NK-92 (cell line): ENCODE data around the gene DUS1L.

Experiments used
- DNase-seq: peaks from one replicate; lab custom pipeline; 2025; ENCODE audit not compliant: unreplicated experiment; lab: John Stamatoyannopoulos, UW

The DUS1L gene

GRCh38 chr17:82065638-82066303 is at the start of gene DUS1L:
TSS of gene DUS1L (minus strand) at chr17:82065804. CDS start at chr17:82065059, 745 bp downstream.
- DNase-seq: no peak

- no peak for DNase-seq
Observed at GRCh38 chr17:82114872-82115271, 49.3 kb upstream of the DUS1L start.

GRCh38 chr17:82114447-82114846 is 48.8 kb upstream of the DUS1L start:
- DNase-seq: no peak

GRCh38 chr17:82113941-82114340 is 48.3 kb upstream of the DUS1L start:
- no peak for DNase-seq

DNA sequence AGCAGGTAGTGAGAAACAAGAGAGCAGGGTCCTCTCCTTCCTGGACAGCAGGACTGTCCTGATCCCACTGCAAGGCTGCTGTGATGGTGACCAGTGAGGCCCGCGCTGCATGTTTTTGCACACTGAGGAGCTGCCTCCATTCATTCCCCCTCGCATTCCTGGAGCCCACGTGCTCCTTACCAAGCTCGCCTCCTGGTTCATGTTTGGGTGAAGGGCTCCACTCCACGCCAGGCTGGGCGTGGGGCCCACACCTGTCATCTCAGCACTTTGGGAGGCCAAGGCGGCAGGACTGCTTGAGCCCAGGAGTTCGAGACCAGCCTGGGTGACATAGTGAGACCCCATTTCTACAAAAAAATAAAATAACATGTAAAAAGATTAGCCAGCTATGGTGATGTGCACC is 47.8 kb upstream of the DUS1L start:
- no peak for DNase-seq

DNA sequence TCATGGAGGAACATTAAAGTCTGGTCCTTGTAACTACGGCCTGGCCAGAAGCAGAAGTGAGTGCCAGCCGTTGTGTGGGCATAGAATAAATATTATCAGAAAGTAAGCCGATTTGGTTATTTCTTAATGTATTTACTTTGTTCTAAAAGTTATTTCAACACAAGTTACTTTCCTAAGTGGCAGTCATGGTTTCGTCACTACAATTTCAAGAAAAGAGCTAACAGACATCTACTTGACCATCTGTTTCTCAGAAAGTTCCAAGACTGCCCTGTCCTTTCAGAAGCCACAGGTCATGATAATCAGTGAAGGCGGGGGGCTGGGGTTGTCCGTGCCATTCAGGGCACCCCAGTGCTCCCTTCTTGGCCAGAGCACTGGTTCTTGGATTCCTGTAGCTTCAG is 47.3 kb upstream of the DUS1L start:
- no peak for DNase-seq

GRCh38 chr17:82112181-82112913 is 46.7 kb upstream of the DUS1L start:
- DNase-seq: no peak

- DNase-seq: no peak
Observed at GRCh38 chr17:82110298-82110697, 44.7 kb upstream of the DUS1L start.

GRCh38 chr17:82108961-82109475 is 43.4 kb upstream of the DUS1L start:
- DNase-seq: no peak

DNA sequence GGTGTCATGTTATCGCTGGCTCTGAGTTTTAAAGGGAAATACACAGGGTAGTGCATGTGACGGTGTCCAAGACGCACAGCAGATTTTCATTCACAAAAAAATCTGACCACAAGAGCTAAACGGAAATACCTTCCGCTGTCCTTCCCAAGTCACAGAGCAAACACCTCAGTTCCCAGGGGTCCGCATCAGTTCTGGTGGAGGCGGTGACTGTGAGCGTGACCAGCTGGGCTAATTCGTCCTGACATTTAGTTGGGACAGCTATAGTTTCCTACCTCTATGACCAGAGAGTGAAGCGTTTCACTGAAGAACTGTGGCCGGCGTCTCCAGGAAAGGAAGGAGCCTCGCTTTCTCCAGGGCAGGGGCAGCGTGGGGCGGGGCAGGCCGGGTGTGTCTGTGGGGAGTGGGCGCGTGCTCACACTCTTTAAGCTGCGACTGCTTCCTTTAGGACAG is 42.9 kb upstream of the DUS1L start:
- no peak for DNase-seq

GRCh38 chr17:82108038-82108437 is 42.4 kb upstream of the DUS1L start:
- DNase-seq: no peak

DNA sequence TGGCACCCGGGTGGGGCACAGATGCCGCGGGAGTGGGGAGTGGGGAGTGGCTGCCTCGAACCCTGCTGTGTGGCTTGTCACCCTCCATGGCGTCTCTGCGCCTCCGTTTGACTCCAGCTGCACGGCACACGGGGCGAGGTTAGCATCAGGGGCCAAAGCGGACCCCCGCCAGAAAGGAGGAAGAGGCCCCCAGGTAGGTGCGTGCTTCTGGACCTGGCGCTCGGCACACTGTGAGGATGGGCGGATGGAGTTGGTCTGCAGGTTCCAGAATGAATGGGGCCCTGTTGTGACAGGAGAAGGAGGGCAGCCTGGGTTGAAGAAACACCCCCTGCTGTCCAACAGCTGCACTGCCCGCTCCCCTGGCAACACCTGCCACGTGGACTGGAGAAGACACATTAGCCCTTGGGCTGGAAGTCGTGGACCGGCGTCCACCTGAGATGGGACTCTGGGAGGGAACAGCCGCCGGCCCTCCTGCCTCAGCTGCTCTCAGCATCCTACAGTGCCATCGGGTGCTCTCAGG is 41.8 kb upstream of the DUS1L start:
- DNase-seq: no peak

GRCh38 chr17:82106688-82107305 is 41.2 kb upstream of the DUS1L start:
- no peak for DNase-seq

DNA sequence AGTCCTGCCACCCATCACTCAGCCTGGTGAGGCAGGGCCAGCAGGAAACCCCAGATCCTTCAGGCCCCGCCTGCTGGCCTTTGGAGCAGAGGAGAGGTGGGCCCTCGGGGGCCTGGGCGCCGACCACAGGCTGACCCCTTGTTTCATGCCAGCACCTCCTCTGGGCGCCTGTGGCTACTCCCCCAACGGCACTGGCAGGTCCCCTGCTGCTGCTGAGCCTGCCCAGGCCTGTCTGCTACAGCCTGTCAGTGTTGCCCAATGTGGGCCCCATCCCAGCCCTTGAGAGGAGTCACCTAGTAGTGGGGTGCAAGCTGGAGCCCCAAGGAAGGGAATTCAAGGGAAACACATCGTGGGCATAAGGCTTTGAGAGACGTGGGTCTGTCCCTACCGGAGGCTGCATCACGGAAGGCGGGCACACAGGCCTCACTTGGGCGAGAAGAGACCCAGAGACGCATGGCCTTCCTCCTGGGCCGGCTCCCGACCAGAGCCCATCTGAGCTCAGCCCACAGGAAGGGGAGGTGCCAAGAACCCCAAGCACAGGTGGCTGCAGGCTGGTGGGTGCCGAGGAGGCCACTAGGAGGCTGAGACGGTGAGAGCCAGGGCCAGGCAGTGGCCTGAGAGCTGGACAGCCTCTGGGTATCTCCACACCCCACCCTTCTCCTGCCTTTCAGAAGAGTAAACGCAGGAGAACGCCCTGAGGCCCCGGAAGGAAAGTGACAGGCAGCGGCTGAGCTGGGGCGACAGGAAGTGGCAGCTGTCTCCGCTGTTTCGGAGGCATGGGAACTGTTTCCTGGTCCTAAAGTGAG is 40.5 kb upstream of the DUS1L start:
- no peak for DNase-seq

- DNase-seq: no peak
Observed at GRCh38 chr17:82105417-82105881, 39.8 kb upstream of the DUS1L start.

GRCh38 chr17:82104797-82105416 is 39.3 kb upstream of the DUS1L start:
- no peak for DNase-seq

GRCh38 chr17:82103553-82104451 is 38.2 kb upstream of the DUS1L start:
- no peak for DNase-seq

DNA sequence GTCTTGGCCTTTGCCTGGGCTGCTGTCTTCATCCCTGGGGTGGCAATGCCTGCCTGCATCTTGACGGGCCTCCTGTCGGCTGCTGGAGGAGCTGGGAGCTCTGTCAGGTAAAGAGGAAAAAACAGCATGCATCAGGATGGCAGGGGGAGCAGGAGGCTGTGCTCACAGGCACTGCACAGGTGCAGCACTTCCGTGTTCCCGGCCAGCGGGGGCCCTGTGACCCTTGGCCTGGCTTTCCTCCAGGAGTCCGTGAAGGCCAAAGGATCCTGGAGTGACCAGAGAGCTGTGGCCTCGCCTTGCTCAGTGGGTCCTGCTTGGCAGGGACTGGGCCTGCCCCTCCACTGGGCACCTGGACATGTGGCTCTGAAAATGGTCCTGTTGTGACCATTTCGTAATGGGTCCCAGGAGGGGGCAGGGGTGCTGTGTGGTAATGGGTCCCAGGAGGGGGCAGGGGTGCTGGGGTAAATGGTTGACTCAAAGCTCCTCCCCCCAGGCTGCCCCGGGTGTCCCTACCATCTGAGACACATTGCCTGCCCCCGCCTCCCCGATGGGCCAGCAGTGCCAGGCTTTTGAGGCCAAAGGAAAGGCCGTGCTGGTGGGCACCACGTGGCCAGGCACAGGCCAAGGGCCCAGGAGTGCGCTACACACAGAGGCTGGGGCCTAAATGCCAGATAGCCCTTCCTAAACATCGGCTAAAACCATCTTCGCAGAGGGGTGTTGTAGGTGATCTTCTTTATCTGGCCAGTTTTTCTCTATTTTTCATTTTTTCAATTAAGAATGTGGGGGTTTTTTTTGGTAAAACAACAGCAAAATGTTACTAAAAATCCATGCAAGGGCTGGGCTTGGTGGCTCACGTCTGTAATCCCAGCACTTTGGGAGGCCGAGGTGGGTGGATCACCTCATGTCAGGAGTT is 36.4 kb upstream of the DUS1L start:
- DNase-seq: no peak
